Brain microvascular endothelial cell (primary cell): ENCODE measurements around the gene ERVV-1.

Experiments used
- DNase-seq: peaks from one replicate; pipeline ENCODE4 v3.0.0-alpha.2; 2020
- H3K27ac ChIP-seq: fragments of 250-450 bp; sonication (Bioruptor Pico); 2 replicates; pipeline ENCODE4 v1.5.1; 2020; ENCODE audit warnings: mild to moderate bottlenecking, moderate library complexity
- H3K27me3 ChIP-seq: fragments of 250-450 bp; sonication (Bioruptor Pico); replicated peaks from 2 replicates; pipeline ENCODE4 v1.5.1; 2020; ENCODE audit warnings: mild to moderate bottlenecking
- H3K36me3 ChIP-seq: fragments of 250-450 bp; sonication (Bioruptor Pico); replicated peaks from 2 replicates; pipeline ENCODE4 v1.5.1; 2020; ENCODE audit warnings: mild to moderate bottlenecking
- H3K4me3 ChIP-seq: 2 replicates; pipeline ENCODE4 v1.5.1; 2011; ENCODE audit warnings: low read depth, mild to moderate bottlenecking, control low read depth, low read length, moderate library complexity
- CTCF ChIP-seq: IDR thresholded peaks from 2 replicates; pipeline ENCODE4 v1.5.1; 2011; ENCODE audit warnings: low read depth, mild to moderate bottlenecking, moderate library complexity, low read length, control low read depth, inconsistent platforms; ENCODE audit errors: missing control alignments
- in situ Hi-C: cut with HindIII; loops from 2 replicates; pipeline ENCODE4 v1.10.0; 2017; ENCODE audit warnings: low sequenced_read_pairs, low pct_ligation_motif_present

ERVV-1 gene

GRCh38 chr19:53047379-53047778 lies 33.7 kb downstream of the ERVV-1 start:
- TF ChIP-seq CTCF: no peak
- DNase-seq: no peak
- no peaks in the 10 kb centered on the region for H3K27me3 ChIP-seq
- H3K27ac ChIP-seq: no peak overlapping the region
- H3K36me3 ChIP-seq: no peaks in the 10 kb centered on the region
- no peak overlapping the region for H3K4me3 ChIP-seq
- in situ Hi-C loops: no loop called here

GRCh38 chr19:53055117-53055516 lies 41.4 kb downstream of the ERVV-1 start:
- peak overlapping the region; percentile 72 for H3K27ac ChIP-seq
- H3K27me3 ChIP-seq: no peaks in the 10 kb centered on the region
- no peaks in the 10 kb centered on the region for H3K36me3 ChIP-seq
- DNase-seq: peak; percentile 45
- in situ Hi-C loops: no loop called here
- H3K4me3 ChIP-seq: no peak overlapping the region
- TF ChIP-seq CTCF: no peak

GRCh38 chr19:53057904-53058580 lies 44.3 kb downstream of the ERVV-1 start:
- DNase-seq: no peak
- Histone ChIP-seq H3K36me3 (no peaks in the 10 kb centered on the region), H3K27ac (no peak overlapping the region), H3K4me3 (no peak overlapping the region), H3K27me3 (no peaks in the 10 kb centered on the region)
- in situ Hi-C loops: no loop called here
- TF ChIP-seq CTCF: no peak
